DND-41 (cell line): Measurements from ENCODE around the gene CACNA1E.
"Not testable (repeated sequence)": the region's sequence is repeated elsewhere in the genome, so short reads cannot be mapped to it uniquely, and the experiment has no call there.

Experiments used
- ATAC-seq: fragments of 200-7000 bp; cut with Tn5 transposase; 3 replicates; pipeline ENCODE4 v1.9.1; 2021; ENCODE audit warnings: low read depth; ENCODE audit not compliant: insufficient read depth
- DNase-seq: peaks from one replicate; pipeline ENCODE4 v3.0.0-alpha.2; 2020
- H2AFZ ChIP-seq: 2 replicates; pipeline ENCODE4 v1.6.0; 2012; ENCODE audit warnings: low read depth, low read length
- H3K27ac ChIP-seq: 2 replicates; pipeline ENCODE4 v1.5.1; 2012; ENCODE audit warnings: low read length, inconsistent platforms
- H3K27me3 ChIP-seq: fragments of 200-600 bp; sonication (generic); 2 replicates; pipeline ENCODE4 v1.6.0; 2012; ENCODE audit warnings: low read length, mild to moderate bottlenecking, inconsistent platforms; ENCODE audit not compliant: insufficient read depth, poor library complexity
- H3K36me3 ChIP-seq: 2 replicates; pipeline ENCODE4 v1.5.1; 2012; ENCODE audit warnings: low read length, inconsistent platforms; ENCODE audit not compliant: insufficient read depth
- H3K4me1 ChIP-seq: 2 replicates; pipeline ENCODE4 v1.5.1; 2012; ENCODE audit warnings: mild to moderate bottlenecking, low read length; ENCODE audit not compliant: insufficient read depth
- H3K4me2 ChIP-seq: 2 replicates; pipeline ENCODE4 v1.6.0; 2012; ENCODE audit warnings: mild to moderate bottlenecking, moderate library complexity, low read length, inconsistent platforms; ENCODE audit not compliant: insufficient read depth
- H3K4me3 ChIP-seq, 2 experiments: fragments of 200-600 bp in 1 of 2; shearing (Covaris generic) in 1 of 2; 2 replicates each; pipeline ENCODE4 v1.5.1; 2012 to 2016; ENCODE audit warnings: inconsistent platforms in 2 of 2, low read length in 2 of 2, mild to moderate bottlenecking in 2 of 2, low read depth in 1 of 2, moderate library complexity in 1 of 2
- H3K79me2 ChIP-seq: 2 replicates; pipeline ENCODE4 v1.6.0; 2012; ENCODE audit warnings: low read length, inconsistent platforms; ENCODE audit not compliant: insufficient read depth
- H3K9ac ChIP-seq: 2 replicates; pipeline ENCODE4 v1.6.0; 2012; ENCODE audit warnings: low read depth, mild to moderate bottlenecking, inconsistent platforms, low read length, moderate library complexity
- H3K9me3 ChIP-seq: 2 replicates; pipeline ENCODE4 v1.5.1; 2012; ENCODE audit warnings: low read length, moderate library complexity, mild to moderate bottlenecking, inconsistent platforms; ENCODE audit not compliant: insufficient read depth, severe bottlenecking
- H4K20me1 ChIP-seq: 2 replicates; pipeline ENCODE4 v1.6.0; 2012; ENCODE audit warnings: low read length; ENCODE audit not compliant: insufficient read depth
- EZH2 ChIP-seq: IDR thresholded peaks from 3 replicates; pipeline ENCODE4 v1.6.1; 2012; ENCODE audit warnings: borderline replicate concordance, low read depth, mild to moderate bottlenecking, moderate library complexity, low read length, inconsistent platforms; ENCODE audit not compliant: severe bottlenecking
- TF ChIP-seq, protein P1 (sequence below): IDR thresholded peaks from 2 replicates; pipeline ENCODE4 v1.5.1; 2012; ENCODE audit warnings: borderline replicate concordance, low read length, moderate library complexity, mild to moderate bottlenecking; ENCODE audit not compliant: poor library complexity, severe bottlenecking; ENCODE audit errors: extremely low read depth

CACNA1E gene

DNA sequence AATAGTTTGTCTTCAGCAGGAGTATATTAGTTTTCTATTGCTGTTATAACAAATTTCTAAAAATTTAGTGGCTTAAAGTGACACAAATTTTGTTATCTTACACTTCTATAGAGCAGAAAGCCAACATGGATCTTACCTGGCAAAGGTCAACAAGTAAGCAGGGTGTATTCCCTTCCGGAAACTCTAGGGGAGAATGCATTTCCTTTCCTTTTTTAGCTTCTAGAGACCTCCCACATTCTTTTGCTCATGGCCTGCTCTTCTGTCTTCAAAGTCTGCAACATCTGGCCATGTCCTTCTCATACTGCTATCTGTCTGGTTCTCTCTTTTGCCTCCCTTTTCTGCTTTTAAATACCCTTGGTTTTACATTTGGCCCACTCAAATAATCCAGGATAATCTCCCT lies 335.6 kb downstream of the CACNA1E start:
- Histone ChIP-seq H3K9me3 (no peaks in the 10 kb centered on the region), H3K4me1 (no peaks in the 10 kb centered on the region), H3K79me2 (no peaks in the 10 kb centered on the region), H3K9ac (no peak overlapping the region), H3K36me3 (no peaks in the 10 kb centered on the region), H3K27me3 (no peaks in the 10 kb centered on the region), H3K4me3 (no peak overlapping the region), H3K27ac (no peak overlapping the region), H2AFZ (no peak overlapping the region), H4K20me1 (no peaks in the 10 kb centered on the region), H3K4me2 (no peak overlapping the region)
- DNase-seq (no peak), ATAC-seq (no peak)
- TF ChIP-seq, protein P1, sequence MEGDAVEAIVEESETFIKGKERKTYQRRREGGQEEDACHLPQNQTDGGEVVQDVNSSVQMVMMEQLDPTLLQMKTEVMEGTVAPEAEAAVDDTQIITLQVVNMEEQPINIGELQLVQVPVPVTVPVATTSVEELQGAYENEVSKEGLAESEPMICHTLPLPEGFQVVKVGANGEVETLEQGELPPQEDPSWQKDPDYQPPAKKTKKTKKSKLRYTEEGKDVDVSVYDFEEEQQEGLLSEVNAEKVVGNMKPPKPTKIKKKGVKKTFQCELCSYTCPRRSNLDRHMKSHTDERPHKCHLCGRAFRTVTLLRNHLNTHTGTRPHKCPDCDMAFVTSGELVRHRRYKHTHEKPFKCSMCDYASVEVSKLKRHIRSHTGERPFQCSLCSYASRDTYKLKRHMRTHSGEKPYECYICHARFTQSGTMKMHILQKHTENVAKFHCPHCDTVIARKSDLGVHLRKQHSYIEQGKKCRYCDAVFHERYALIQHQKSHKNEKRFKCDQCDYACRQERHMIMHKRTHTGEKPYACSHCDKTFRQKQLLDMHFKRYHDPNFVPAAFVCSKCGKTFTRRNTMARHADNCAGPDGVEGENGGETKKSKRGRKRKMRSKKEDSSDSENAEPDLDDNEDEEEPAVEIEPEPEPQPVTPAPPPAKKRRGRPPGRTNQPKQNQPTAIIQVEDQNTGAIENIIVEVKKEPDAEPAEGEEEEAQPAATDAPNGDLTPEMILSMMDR, result no peak
- no peak for TF ChIP-seq EZH2

DNA sequence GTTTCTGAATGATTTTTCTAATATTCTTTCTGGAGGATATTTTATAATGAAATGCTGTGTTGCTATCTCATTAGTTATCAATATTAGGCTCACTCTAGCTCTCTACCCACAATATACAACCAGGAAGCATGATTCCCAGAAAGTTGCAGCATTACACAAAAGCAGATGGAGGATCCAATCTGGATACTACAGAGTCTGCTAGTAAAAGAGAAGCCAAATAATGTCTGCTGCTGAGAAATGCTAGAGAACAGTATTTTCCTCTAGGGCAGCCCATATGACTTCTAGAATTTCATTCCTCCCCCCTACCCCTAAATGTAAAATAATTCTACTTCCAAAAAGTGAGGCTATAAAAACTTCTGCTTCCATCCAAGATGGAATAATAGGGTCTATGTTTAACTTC lies 338.4 kb downstream of the CACNA1E start:
- H3K9me3 ChIP-seq, result peaks cover 4% of the 10 kb centered on the region

DNA sequence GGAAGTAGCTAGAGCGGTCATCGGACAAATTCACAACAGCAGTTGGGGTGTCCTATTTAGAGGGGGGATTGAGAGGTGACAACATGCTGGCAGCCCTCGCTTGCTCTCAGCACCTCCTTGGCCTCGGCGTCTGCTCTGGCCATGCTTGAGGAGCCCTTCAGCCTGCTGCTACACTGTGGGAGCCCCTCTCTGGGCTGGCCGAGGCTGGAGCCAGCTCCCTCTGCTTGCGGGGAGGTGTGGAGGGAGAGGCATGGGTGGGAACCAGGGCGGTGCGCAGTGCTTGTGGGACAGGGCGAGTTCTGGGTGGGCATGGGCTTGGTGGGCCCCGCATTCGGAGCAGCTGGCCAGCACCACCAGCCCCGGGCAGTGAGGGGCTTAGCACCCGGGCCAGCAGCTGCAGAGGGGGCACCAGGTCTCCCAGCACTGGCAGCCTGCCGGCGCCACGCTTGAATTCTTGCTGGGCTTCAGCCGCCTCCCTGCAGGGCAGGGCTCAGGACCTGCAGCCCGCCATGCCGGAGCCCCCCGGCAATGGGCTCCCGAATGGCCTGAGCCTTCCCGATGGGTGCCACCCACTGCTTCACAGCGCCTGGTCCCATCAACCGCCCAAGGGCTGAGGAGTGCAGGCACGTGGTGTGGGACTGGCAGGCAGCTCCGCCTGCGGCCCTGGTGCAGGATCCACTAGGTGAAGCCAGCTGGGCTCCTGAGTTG lies 349.0 kb downstream of the CACNA1E start:
- DNase-seq, H3K36me3 ChIP-seq, H3K9me3 ChIP-seq, H3K4me1 ChIP-seq, H3K79me2 ChIP-seq, H3K9ac ChIP-seq, H3K27me3 ChIP-seq, ATAC-seq, H3K4me3 ChIP-seq, H3K4me2 ChIP-seq, H2AFZ ChIP-seq, H4K20me1 ChIP-seq, H3K27ac ChIP-seq: not testable (repeated sequence)

More for the DNA sequence above, 338.4 kb downstream of the CACNA1E start:
- Histone ChIP-seq H3K4me3 (no peak overlapping the region), H3K4me2 (no peak overlapping the region), H3K27me3 (no peaks in the 10 kb centered on the region), H3K27ac (no peak overlapping the region), H3K79me2 (no peaks in the 10 kb centered on the region), H3K4me1 (no peaks in the 10 kb centered on the region), H2AFZ (no peak overlapping the region), H4K20me1 (no peaks in the 10 kb centered on the region), H3K9ac (no peak overlapping the region), H3K36me3 (no peaks in the 10 kb centered on the region)
- TF ChIP-seq EZH2, result no peak
- TF ChIP-seq, protein P1, result no peak
- ATAC-seq (no peak), DNase-seq (no peak)

DNA sequence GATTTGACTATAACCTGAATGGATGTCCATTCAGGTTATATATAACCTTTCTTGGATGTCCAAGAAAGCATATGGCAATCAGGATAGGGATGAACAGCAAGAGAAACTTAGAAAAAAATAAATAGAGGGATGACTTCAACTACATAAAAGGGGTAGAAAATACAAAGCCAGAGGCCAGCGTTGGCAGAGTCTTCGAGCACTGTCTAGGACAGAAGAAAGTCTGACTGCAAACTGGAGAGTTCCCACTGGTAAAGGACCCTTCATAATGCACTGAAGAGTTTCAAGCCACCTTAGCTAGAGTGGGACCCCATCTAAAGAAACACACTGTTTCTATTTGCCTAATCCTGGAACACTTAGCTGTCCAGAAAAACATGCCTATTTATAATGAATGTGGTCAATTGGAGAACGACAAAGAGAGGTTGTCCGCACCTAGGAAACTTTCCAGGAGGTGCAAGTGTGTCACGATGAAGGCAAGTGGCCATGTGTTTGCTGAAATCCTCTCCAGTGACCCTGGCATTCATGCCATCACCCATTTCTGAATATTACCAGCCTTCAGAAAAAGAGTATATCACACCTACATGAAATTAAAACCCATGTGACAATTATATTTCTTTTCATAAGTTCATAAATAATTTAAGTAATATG lies 362.8 kb downstream of the CACNA1E start:
- Histone ChIP-seq H3K4me3 (no peak overlapping the region), H4K20me1 (no peaks in the 10 kb centered on the region), H3K36me3 (no peaks in the 10 kb centered on the region), H3K4me1 (no peaks in the 10 kb centered on the region), H3K27ac (no peak overlapping the region), H3K27me3 (peaks cover 13% of the 10 kb centered on the region), H3K9me3 (no peaks in the 10 kb centered on the region), H2AFZ (no peak overlapping the region), H3K4me2 (no peak overlapping the region), H3K79me2 (no peaks in the 10 kb centered on the region), H3K9ac (no peak overlapping the region)
- no peak for ATAC-seq
- no peak for DNase-seq
- no peak for TF ChIP-seq EZH2
- TF ChIP-seq, protein P1, result no peak
